ENCODE data around the gene BCL7A. TPM values are rescaled to one million over a fixed set of nuclear protein-coding genes. Genes with fewer than 3 reads are reported as not detected.

The BCL7A gene
- total and polyA plus RNA-seq, 9 of the 15 experiments (the other 6 are each of a cell fraction or from before 2014, with no cell fraction given), result 0.25 to 21.9 (median 14.9) TPM

DNA sequence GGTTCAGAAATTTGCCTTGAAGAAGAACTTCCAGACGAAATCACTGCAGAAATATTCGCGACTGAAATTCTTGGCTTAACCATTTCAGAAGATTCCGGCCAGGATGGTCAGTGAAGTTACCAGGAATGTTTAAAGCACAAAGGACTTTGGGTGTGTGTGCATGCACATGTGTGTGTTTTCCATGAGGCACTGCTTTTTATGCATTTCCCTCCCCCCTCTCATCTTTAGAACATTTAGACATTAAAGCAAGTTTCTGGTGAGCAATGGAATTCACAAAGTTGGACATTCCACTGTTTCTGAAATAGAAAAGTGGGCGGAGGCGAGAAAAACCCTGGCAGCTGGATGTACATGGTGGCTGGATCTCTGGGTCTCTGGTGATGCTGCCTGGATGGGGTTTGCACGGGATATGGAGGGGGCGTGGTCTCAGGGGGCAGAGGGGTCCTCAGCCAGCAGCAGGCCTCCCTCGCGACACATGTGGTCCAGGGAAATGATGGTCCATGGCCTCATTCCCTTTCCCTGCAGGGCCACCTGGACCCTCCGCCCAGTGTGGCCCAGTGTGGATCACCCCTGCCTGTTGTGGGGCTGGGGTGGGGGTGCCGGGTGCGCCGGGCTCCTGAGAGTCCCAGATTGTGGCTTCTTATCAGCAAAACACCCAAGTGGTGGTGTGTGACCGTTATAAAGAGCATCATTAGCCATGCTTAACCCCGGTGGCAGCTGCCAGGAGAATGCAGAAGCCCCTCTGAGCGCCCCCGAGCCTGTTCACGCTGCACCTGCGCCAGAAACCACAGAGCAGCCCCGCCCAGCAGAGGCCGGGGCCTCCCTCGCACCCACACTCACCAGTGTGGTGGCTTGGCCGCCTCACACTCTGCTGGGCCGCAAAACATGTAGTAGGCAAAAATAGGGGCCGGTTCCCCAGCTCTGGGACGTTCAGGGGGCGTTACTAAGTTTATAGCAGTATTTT lies 17.8 kb upstream of the BCL7A start:
- POLR2A ChIA-PET, result interaction anchor here (0.6 to 1.7 kb wide), 2 partner anchors 8 to 76 kb away, joined by 4 to 7 read pairs; no protein-coding TSS in a partner anchor
- intact Hi-C loops (cut with micrococcal nuclease), result no loop called here
- Histone ChIP-seq H3K27me3 (ENCODE audit: control insufficient read depth in 2 of 2, insufficient read depth in 2 of 2, low read length in 2 of 2) (peaks cover 5 to 11% of the 10 kb centered on the region in 2 experiments; a peak in 3 of 5 replicates), H3K9ac (ENCODE audit: insufficient read depth in 1 of 2, low read depth in 2 of 2, low read length in 2 of 2) (peak overlapping the region in 1 of 2 experiments; percentile 22; a peak in 1 of 4 replicates), H2AFZ (ENCODE audit: low read depth, low read length) (no peak overlapping the region), H3K36me3 (ENCODE audit: control insufficient read depth, insufficient read depth, low read length) (no peaks in the 10 kb centered on the region), H3K27ac (ENCODE audit: extremely low read depth, low read depth, low read length) (no peak overlapping the region), H3K4me3 (no peak overlapping the region), H3K9me3 (replicated peaks; ENCODE audit: control insufficient read depth, insufficient read depth, low read depth, low read length) (peaks cover 2% of the 10 kb centered on the region; the same call in 1 of the 2 replicates), H3K9me1 (ENCODE audit: control insufficient read depth, insufficient read depth, low read length) (no peaks in the 10 kb centered on the region), H3K4me1 (replicated peaks in 1 of 2; ENCODE audit: control insufficient read depth in 2 of 2, insufficient read depth in 2 of 2, low read length in 2 of 2) (peaks cover 5 to 10% of the 10 kb centered on the region in 2 experiments; a peak in 4 of 5 replicates), H3K4me2 (ENCODE audit: insufficient read depth, low read length) (no peak overlapping the region), H3K79me2 (ENCODE audit: control insufficient read depth, insufficient read depth, low read length) (no peaks in the 10 kb centered on the region), H4K20me1 (replicated peaks; ENCODE audit: control insufficient read depth, insufficient read depth, low read length) (no peaks in the 10 kb centered on the region)
- DNase-seq (ENCODE audit: extremely low read depth in 1 of 4, low spot score in 3 of 4) (peak; percentile 14 to 45 (median 40)), ATAC-seq (peak; percentile 71), FAIRE-seq (no peak)
- in situ Hi-C loops (cut with MboI), result no loop called here
- CTCF ChIA-PET (ENCODE audit: low intra/inter-chr PET ratio), result no interaction called here
- 31% methylated on average over 24 of the region's 28 CpGs for WGBS (ENCODE audit: insufficient coverage, low coverage, missing lambda C conversion rate)
- no TSS peak for BruUV-seq (replicated peaks)
- TF ChIP-seq, protein P1, sequence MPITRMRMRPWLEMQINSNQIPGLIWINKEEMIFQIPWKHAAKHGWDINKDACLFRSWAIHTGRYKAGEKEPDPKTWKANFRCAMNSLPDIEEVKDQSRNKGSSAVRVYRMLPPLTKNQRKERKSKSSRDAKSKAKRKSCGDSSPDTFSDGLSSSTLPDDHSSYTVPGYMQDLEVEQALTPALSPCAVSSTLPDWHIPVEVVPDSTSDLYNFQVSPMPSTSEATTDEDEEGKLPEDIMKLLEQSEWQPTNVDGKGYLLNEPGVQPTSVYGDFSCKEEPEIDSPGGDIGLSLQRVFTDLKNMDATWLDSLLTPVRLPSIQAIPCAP (CRISPR knock-in tag; IDR thresholded peaks at IDR 0.05; ENCODE audit: borderline replicate concordance), result no peak
- TF ChIP-seq, protein P2, sequence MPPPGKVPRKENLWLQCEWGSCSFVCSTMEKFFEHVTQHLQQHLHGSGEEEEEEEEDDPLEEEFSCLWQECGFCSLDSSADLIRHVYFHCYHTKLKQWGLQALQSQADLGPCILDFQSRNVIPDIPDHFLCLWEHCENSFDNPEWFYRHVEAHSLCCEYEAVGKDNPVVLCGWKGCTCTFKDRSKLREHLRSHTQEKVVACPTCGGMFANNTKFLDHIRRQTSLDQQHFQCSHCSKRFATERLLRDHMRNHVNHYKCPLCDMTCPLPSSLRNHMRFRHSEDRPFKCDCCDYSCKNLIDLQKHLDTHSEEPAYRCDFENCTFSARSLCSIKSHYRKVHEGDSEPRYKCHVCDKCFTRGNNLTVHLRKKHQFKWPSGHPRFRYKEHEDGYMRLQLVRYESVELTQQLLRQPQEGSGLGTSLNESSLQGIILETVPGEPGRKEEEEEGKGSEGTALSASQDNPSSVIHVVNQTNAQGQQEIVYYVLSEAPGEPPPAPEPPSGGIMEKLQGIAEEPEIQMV (tag; conservative IDR thresholded peaks at IDR 0.05; ENCODE audit: low read depth), result no peak
- TF ChIP-seq ATF7 (IDR thresholded peaks at IDR 0.05), result no peak
- TF ChIP-seq, protein P3, sequence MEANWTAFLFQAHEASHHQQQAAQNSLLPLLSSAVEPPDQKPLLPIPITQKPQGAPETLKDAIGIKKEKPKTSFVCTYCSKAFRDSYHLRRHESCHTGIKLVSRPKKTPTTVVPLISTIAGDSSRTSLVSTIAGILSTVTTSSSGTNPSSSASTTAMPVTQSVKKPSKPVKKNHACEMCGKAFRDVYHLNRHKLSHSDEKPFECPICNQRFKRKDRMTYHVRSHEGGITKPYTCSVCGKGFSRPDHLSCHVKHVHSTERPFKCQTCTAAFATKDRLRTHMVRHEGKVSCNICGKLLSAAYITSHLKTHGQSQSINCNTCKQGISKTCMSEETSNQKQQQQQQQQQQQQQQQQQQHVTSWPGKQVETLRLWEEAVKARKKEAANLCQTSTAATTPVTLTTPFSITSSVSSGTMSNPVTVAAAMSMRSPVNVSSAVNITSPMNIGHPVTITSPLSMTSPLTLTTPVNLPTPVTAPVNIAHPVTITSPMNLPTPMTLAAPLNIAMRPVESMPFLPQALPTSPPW (CRISPR knock-in tag; IDR thresholded peaks at IDR 0.05), result peak; percentile 33; the same call in 1 of the 2 replicates
- no peak for TF ChIP-seq BRCA1 (IDR thresholded peaks at IDR 0.05)
- TF ChIP-seq BRCA1 (CRISPR knock-in tag; IDR thresholded peaks at IDR 0.05), result no peak
- TF ChIP-seq, protein P4, sequence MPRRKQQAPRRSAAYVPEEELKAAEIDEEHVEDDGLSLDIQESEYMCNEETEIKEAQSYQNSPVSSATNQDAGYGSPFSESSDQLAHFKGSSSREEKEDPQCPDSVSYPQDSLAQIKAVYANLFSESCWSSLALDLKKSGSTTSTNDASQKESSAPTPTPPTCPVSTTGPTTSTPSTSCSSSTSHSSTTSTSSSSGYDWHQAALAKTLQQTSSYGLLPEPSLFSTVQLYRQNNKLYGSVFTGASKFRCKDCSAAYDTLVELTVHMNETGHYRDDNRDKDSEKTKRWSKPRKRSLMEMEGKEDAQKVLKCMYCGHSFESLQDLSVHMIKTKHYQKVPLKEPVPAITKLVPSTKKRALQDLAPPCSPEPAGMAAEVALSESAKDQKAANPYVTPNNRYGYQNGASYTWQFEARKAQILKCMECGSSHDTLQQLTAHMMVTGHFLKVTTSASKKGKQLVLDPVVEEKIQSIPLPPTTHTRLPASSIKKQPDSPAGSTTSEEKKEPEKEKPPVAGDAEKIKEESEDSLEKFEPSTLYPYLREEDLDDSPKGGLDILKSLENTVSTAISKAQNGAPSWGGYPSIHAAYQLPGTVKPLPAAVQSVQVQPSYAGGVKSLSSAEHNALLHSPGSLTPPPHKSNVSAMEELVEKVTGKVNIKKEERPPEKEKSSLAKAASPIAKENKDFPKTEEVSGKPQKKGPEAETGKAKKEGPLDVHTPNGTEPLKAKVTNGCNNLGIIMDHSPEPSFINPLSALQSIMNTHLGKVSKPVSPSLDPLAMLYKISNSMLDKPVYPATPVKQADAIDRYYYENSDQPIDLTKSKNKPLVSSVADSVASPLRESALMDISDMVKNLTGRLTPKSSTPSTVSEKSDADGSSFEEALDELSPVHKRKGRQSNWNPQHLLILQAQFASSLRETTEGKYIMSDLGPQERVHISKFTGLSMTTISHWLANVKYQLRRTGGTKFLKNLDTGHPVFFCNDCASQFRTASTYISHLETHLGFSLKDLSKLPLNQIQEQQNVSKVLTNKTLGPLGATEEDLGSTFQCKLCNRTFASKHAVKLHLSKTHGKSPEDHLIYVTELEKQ (CRISPR knock-in tag; IDR thresholded peaks at IDR 0.05), result no peak
- TF ChIP-seq ZFX (CRISPR knock-in tag; IDR thresholded peaks at IDR 0.05), result peak; percentile 49
- TF ChIP-seq, protein P5, sequence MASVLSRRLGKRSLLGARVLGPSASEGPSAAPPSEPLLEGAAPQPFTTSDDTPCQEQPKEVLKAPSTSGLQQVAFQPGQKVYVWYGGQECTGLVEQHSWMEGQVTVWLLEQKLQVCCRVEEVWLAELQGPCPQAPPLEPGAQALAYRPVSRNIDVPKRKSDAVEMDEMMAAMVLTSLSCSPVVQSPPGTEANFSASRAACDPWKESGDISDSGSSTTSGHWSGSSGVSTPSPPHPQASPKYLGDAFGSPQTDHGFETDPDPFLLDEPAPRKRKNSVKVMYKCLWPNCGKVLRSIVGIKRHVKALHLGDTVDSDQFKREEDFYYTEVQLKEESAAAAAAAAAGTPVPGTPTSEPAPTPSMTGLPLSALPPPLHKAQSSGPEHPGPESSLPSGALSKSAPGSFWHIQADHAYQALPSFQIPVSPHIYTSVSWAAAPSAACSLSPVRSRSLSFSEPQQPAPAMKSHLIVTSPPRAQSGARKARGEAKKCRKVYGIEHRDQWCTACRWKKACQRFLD (CRISPR knock-in tag; IDR thresholded peaks at IDR 0.05), result peak; percentile 43; the same call in 1 of the 2 replicates
- no peak for TF ChIP-seq SOX6 (IDR thresholded peaks at IDR 0.05)
- no peak for TF ChIP-seq PHB2 (IDR thresholded peaks at IDR 0.05; ENCODE audit: low read depth)
